Uterus (tissue), 4 donors: Measurements from ENCODE around the gene CDK2. TPM values are rescaled to one million over a fixed set of nuclear protein-coding genes. Genes with fewer than 3 reads are reported as not detected.

ENCODE experiments used
- DNase-seq, 2 donors: peaks; one replicate each; pipeline ENCODE4 v3.0.0-alpha.2; 2019 to 2020
- H3K27ac ChIP-seq, 2 donors: fragments of 200-600 bp; sonication (generic); 1 replicate in 1 of 2; 2 replicates in 1 of 2; pipeline ENCODE4 v1.5.1; 2016 to 2018
- H3K27me3 ChIP-seq, 2 donors: fragments of 200-600 bp; sonication (generic); one replicate each; pipeline ENCODE4 v1.5.1; 2018 to 2019; ENCODE audit warnings: control low read depth in 1 of 2
- H3K36me3 ChIP-seq, 2 donors: fragments of 200-600 bp; sonication (generic); one replicate each; pipeline ENCODE4 v1.5.1; 2019; ENCODE audit warnings: control low read depth in 1 of 2
- H3K4me1 ChIP-seq, 2 donors: fragments of 200-600 bp; sonication (generic); one replicate each; pipeline ENCODE4 v1.5.1; 2018 to 2019; ENCODE audit warnings: control low read depth in 1 of 2
- H3K4me3 ChIP-seq, 2 donors: fragments of 200-600 bp; sonication (generic); 1 replicate in 1 of 2; 2 replicates in 1 of 2; pipeline ENCODE4 v1.5.1; 2018 to 2019; ENCODE audit warnings: mild to moderate bottlenecking in 1 of 2
- H3K9me3 ChIP-seq, 2 donors: fragments of 200-600 bp; sonication (generic); one replicate each; pipeline ENCODE4 v1.5.1; 2019; ENCODE audit warnings: control low read depth in 1 of 2
- POLR2A ChIP-seq, 2 donors: fragments of 450-650 bp; IDR thresholded peaks; one replicate each; pipeline ENCODE4 v1.6.1; 2016; ENCODE audit warnings: antibody characterized with exemption in 2 of 2, mild to moderate bottlenecking in 1 of 2, moderate library complexity in 1 of 2
- intact Hi-C: fragments of 100-400 bp; cut with DNase I; formaldehyde crosslinking; loops from one replicate; pipeline ENCODE4 v1.15.1; 2023; ENCODE audit warnings: low total_unique reads
- total RNA-seq, 4 donors: library from RNA; depleted of rRNA in 3 of 4; stranded (reverse); fragments of >200 nt in 3 of 4; gene quantifications; one replicate each; pipeline versions ENCODE4 v1.1.0 to v1.2.4, GENCODE V29; 2014 to 2023
- TF ChIP-seq, protein P1 (sequence below), 4 experiments: fragments of 200-600 bp in 2 of 4; fragments of 450-650 bp in 2 of 4; sonication (generic) in 2 of 4; IDR thresholded peaks; one replicate each; pipeline ENCODE4 v1.5.1; 2016 to 2019; ENCODE audit warnings: antibody characterized with exemption in 4 of 4, mild to moderate bottlenecking in 2 of 4, moderate library complexity in 1 of 4
- donor health status: DM: yes; HTN: yes; CAD: no.

The CDK2 gene
- total RNA-seq, 4 donors from 2014 or later: 19.0 to 35.6 (median 28.7) TPM

DNA sequence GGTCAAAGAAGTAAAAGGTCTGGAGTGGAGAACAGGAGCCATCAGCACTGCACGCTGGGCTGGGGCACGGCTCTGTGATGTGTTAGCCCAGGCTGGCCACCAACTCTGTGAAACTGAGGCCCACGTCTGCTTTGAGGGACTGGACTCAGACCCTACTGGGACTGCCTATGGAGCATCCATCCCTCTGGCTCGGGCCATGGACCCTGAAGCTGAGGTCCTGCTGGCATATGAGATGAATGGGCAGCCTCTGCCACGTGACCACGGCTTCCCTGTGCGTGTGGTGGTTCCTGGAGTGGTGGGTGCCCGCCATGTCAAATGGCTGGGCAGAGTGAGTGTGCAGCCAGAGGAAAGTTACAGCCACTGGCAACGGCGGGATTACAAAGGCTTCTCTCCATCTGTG is 37.6 kb downstream of the CDK2 start:
- intact Hi-C loops: no loop called here
- H3K27ac ChIP-seq: no peak overlapping the region
- TF ChIP-seq, protein P1, sequence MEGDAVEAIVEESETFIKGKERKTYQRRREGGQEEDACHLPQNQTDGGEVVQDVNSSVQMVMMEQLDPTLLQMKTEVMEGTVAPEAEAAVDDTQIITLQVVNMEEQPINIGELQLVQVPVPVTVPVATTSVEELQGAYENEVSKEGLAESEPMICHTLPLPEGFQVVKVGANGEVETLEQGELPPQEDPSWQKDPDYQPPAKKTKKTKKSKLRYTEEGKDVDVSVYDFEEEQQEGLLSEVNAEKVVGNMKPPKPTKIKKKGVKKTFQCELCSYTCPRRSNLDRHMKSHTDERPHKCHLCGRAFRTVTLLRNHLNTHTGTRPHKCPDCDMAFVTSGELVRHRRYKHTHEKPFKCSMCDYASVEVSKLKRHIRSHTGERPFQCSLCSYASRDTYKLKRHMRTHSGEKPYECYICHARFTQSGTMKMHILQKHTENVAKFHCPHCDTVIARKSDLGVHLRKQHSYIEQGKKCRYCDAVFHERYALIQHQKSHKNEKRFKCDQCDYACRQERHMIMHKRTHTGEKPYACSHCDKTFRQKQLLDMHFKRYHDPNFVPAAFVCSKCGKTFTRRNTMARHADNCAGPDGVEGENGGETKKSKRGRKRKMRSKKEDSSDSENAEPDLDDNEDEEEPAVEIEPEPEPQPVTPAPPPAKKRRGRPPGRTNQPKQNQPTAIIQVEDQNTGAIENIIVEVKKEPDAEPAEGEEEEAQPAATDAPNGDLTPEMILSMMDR (IDR thresholded peaks at IDR 0.05): no peak
- no peak for TF ChIP-seq POLR2A (IDR thresholded peaks at IDR 0.05)
- H3K4me3 ChIP-seq: no peak overlapping the region
- H3K27me3 ChIP-seq: no peaks in the 10 kb centered on the region
- no peaks in the 10 kb centered on the region for H3K9me3 ChIP-seq
- H3K36me3 ChIP-seq: no peaks in the 10 kb centered on the region
- H3K4me1 ChIP-seq: no peaks in the 10 kb centered on the region
- DNase-seq: no peak

- intact Hi-C loops: no loop called here
- Histone ChIP-seq H3K4me1 (no peaks in the 10 kb centered on the region), H3K27ac (peak overlapping the region; percentile 95 to 99), H3K27me3 (no peaks in the 10 kb centered on the region), H3K36me3 (no peaks in the 10 kb centered on the region), H3K4me3 (peak overlapping the region; percentile 67 to 97), H3K9me3 (no peaks in the 10 kb centered on the region)
- peak; percentile 60 to 61 for DNase-seq
- TF ChIP-seq, protein P1 (IDR thresholded peaks at IDR 0.05): no peak
- TF ChIP-seq POLR2A (IDR thresholded peaks at IDR 0.05): no peak
Measured at GRCh38 chr12:56007564-56008559, 41.2 kb downstream of the CDK2 start.

- H3K4me1 ChIP-seq: no peaks in the 10 kb centered on the region
- no peak for TF ChIP-seq POLR2A (IDR thresholded peaks at IDR 0.05)
- TF ChIP-seq, protein P1 (IDR thresholded peaks at IDR 0.05): no peak
- H3K27ac ChIP-seq: no peak overlapping the region
- no peaks in the 10 kb centered on the region for H3K27me3 ChIP-seq
- no peaks in the 10 kb centered on the region for H3K36me3 ChIP-seq
- no peaks in the 10 kb centered on the region for H3K9me3 ChIP-seq
- H3K4me3 ChIP-seq: no peak overlapping the region
- no peak for DNase-seq
- intact Hi-C loops: no loop called here
Measured at GRCh38 chr12:56010111-56010570, 43.5 kb downstream of the CDK2 start.

GRCh38 chr12:56011509-56012090 is 45.0 kb downstream of the CDK2 start:
- no peaks in the 10 kb centered on the region for H3K4me1 ChIP-seq
- no peaks in the 10 kb centered on the region for H3K36me3 ChIP-seq
- intact Hi-C loops: no loop called here
- no peak for DNase-seq
- H3K27ac ChIP-seq: no peak overlapping the region
- H3K4me3 ChIP-seq: no peak overlapping the region
- TF ChIP-seq, protein P1 (IDR thresholded peaks at IDR 0.05): no peak
- TF ChIP-seq POLR2A (IDR thresholded peaks at IDR 0.05): no peak
- no peaks in the 10 kb centered on the region for H3K9me3 ChIP-seq
- H3K27me3 ChIP-seq: no peaks in the 10 kb centered on the region

GRCh38 chr12:56013482-56013881 is 46.9 kb downstream of the CDK2 start:
- no peaks in the 10 kb centered on the region for H3K36me3 ChIP-seq
- no peaks in the 10 kb centered on the region for H3K4me1 ChIP-seq
- no peak for TF ChIP-seq POLR2A (IDR thresholded peaks at IDR 0.05)
- TF ChIP-seq, protein P1 (IDR thresholded peaks at IDR 0.05): no peak
- no peak overlapping the region for H3K4me3 ChIP-seq
- intact Hi-C loops: no loop called here
- no peaks in the 10 kb centered on the region for H3K27me3 ChIP-seq
- no peak for DNase-seq
- no peak overlapping the region for H3K27ac ChIP-seq
- no peaks in the 10 kb centered on the region for H3K9me3 ChIP-seq
